ENCODE measurements around the gene ENTPD8.
"Not testable (repeated sequence)": the region's sequence is repeated elsewhere in the genome, so short reads cannot be mapped to it uniquely, and the experiment has no call there.

The ENTPD8 gene

DNA sequence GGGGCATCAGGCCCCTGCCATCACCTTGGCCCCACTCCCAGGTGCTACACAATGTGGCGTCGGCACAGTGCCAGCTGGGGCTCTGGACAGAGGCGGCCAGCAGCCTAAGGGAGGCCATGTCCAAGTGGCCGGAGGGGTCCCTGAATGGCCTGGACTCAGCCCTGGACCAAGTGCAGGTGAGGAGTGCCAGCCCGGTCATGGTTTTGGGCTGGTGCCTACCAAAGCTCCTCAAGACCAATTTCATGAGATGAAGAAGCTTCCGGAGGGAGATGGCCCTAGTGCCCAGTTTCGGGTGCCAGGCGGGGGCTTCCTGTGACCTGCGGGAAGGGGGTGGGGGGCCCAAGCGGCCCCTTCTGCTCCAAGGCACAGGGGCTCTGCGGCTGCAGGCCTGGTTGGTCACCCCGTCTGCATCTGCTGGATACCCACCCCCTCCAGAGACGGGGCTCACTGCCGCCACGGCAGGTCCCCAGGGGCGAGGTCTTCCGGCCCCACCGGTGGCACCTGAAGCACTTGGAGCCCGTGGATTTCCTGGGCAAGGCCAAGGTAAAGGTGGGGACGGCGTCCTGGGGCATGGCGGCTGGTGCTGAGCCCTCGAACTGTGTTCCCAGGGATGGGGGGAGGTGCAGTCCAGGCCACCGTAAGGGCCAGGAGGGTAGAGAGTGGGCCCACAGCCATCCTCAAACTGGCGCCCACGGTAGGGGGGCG lies 12.2 kb downstream of the ENTPD8 start:
- no peak for DNase-seq

GRCh38 chr9:137428311-137428630 lies 12.9 kb downstream of the ENTPD8 start:
- no peak for DNase-seq

GRCh38 chr9:137427454-137428310 lies 13.5 kb downstream of the ENTPD8 start:
- DNase-seq = no peak

- no peak for DNase-seq
Measured at GRCh38 chr9:137426018-137426681, 15.0 kb downstream of the ENTPD8 start.

DNA sequence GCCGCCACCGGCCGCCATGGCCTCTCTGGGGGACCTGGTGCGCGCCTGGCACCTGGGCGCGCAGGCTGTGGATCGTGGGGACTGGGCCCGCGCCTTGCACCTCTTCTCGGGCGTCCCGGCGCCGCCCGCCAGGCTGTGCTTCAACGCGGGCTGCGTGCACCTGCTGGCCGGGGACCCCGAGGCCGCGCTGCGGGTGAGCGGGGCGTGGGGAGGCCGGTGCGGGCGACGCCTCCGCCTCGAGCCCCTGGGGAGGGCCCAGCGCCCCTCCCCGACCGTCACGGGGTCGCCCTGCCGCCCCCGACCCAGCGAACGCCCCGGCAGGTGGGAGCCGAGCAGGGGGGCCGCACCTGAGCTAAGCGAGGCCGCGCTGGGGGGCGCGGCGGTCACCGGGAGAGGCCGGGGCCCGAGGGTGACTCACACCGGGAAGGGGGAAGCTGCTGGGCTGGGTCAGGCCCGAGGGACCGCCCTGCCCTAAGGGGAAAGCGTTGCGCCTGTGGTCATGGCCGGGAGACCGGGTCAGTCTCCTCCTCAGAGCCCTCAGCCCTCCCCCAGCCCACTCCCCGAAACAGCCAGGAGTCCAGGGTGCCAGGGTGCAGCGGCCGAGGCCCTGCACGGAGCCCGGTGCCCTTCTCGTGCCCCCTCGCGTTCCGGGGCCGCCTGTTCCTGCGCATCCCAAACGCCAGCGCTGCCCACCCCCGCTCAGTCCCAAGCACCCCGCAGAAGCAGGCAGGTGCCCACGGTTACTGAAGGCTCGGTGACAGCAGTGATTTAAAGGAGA lies 17.5 kb downstream of the ENTPD8 start:
- DNase-seq = no peak

DNA sequence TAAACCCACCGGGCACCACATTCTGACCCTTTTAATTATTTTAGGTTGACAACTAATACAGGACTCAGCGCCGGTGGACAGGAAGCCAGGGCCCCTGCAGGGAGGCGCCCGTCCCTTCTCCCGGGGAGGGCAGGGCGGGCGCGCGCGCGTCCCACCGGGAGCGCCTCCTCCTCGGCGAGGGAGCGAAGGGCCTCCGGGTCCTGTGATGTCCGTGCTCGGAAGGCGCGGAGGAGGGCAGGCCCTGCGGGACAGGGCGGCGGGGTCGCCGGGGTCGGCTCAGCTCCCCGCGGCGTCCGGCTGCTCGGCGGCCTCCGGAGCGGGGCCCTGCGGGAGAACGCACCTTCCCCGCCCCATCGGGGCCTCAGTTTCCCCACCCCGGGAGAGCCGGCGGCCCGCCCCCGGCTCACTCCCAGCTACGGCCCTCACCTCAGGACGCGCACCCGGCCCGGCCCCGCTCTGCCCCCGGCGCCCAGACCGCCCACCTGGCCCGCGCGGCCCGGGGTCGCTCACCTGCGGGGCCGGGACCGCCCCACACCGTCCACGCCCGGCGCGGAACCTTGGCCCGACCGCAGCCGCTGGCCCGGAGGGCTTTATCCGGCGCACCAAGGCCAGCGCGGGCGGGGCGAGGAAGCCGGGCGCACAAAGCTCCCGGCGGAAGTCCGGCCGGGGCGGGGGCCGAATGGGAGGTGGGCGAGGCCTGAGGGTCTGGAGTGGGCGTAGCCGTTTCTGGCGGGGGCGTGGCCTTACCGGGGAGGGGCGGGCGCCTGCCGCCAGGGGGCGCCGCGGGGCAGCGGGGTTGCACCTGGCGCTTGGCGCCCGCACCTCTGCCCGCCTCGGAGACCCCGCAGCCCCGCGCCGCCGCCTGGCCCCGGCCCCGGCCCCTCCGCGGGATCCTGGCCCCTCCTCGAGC lies 18.3 kb downstream of the ENTPD8 start, which contains the start of the genes EXD3 and NOXA1:
Gene EXD3, minus strand, starts transcription at position 559 of the 910 bp plus-strand sequence. CDS start 27,805 bp downstream, outside the sequence.
Gene NOXA1, plus strand, starts transcription at position 790 of the 910 bp plus-strand sequence. CDS start 137 bp downstream, outside the sequence.
- peak; percentile 29 for DNase-seq

DNA sequence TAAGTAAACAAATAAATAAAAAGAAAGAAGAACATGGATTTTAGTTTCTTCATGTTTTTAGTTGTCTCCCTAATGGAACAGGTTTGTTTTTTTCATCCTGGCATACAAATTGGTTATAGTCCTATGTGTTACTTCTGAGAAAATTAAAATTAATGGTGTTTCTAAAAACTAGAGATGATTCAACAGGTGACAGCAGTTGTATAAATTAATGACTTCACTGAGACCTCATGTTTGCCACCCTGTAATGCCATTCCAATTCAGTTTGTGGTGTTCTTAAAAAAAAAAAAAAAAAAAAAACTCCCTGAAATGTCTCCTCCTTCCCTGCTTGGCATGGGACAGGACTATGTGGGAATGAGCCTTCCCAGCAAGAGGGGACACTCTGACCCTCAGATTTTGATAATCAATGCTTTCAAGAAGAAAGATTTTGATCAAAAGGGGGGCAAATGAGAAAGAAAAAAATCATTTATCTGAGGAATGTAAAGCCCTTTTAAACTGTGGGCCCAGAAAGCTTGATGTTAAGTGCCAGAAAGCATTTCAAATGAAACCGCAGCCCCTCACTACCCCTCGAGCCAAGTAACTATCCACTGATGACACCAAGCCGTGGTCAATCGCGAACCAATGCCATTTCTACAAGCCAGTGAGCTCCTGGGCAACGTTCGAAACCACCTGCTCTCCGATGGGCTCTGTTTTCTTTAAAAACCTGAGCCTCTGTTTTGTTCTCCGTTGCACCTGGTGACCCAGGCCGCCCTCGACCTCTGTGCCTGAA lies 19.1 kb downstream of the ENTPD8 start:
- DNase-seq = no peak

GRCh38 chr9:137417161-137418021 lies 23.8 kb downstream of the ENTPD8 start:
- no peak for DNase-seq

GRCh38 chr9:137416563-137417151 lies 24.5 kb downstream of the ENTPD8 start:
- no peak for DNase-seq

- DNase-seq = no peak
Measured at GRCh38 chr9:137416006-137416562, 25.1 kb downstream of the ENTPD8 start.

- DNase-seq = no peak
Measured at GRCh38 chr9:137415451-137415850, 25.7 kb downstream of the ENTPD8 start.

DNA sequence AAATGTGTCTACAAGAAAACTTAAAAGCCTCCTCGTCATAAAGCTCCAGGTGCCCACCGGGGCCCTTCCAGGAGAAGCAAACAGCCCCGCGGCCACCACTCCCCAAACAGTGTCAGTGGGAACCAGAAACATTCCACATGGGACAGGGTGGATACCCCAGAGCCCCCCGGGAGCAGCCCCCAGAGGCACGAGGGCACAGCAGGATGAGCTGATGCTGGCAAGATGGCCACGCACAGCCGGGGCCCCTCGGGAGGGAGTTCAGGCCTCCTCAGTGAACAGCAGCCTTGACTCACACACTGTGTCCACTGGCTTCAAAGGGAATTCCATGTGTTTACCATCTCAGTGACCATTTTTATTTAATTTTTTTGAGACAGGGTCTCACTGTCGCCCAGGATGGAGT lies 28.7 kb downstream of the ENTPD8 start:
- no peak for DNase-seq

GRCh38 chr9:137411645-137412380 lies 29.3 kb downstream of the ENTPD8 start:
- no peak for DNase-seq

DNA sequence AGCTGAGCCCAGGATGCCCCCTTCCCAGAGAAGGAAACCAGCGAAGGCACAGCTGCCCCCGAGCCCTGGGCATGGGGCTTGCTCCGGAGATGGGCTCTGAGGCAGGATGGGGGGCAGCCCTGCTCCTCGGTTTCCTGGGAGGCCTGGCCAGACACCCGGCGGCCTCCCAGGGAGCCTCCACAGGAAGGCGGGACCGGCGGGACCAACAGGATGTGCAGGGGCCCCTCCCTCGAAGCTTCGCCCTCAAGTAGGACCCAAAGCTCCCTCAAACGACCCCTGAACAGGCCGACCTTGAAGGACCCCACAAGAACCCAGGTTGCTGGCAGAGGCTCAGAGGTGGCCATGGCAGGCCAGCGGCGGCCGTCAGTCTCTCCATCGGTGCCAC lies 29.9 kb downstream of the ENTPD8 start:
- no peak for DNase-seq

- DNase-seq = no peak
Measured at GRCh38 chr9:137410891-137411249, 30.3 kb downstream of the ENTPD8 start.

DNA sequence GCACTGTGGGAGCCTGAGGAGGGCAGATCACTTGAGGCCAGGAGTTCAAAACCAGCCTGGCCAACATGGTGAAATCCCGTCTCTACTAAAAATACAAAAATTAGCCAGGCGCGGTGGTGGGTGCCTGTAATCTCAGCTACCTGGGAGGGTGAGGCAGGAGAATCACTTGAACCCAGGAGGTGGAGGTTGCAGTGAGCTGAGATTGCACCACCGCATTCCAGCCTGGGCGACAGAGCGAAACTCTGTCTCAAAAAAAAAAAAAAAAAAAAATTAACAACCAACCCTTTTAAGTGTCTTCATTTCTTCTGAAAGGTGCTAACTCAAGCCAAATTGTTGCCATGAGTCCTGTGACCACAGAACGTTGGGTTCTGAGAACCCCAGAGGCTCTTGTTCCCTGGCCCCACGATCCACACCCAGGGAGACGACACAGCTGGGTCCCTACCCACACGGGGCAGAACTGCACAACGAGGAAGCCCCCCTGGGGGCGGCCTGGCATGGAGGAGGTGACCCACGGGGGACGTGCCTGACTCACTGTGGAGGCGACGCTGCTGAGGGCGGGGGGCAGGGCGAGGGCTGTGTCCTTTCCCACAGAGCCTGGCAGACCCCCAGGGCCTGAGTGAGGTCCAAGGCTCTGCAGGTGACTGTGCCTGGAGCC lies 30.8 kb downstream of the ENTPD8 start:
- not testable (repeated sequence) for DNase-seq

- DNase-seq = no peak
Measured at GRCh38 chr9:137409515-137409914, 31.6 kb downstream of the ENTPD8 start.
